Astrocyte of the hippocampus (primary cell): ENCODE data around the gene MFSD12.
"Not testable (repeated sequence)": the region's sequence is repeated elsewhere in the genome, so short reads cannot be mapped to it uniquely, and the experiment has no call there.

Source experiments
- DNase-seq: peaks from one replicate; pipeline ENCODE4 v3.0.0; 2011; ENCODE audit warnings: low read depth, low spot score

MFSD12 gene

GRCh38 chr19:3523361-3524077 is 33.9 kb downstream of the MFSD12 start:
- no peak for DNase-seq

DNA sequence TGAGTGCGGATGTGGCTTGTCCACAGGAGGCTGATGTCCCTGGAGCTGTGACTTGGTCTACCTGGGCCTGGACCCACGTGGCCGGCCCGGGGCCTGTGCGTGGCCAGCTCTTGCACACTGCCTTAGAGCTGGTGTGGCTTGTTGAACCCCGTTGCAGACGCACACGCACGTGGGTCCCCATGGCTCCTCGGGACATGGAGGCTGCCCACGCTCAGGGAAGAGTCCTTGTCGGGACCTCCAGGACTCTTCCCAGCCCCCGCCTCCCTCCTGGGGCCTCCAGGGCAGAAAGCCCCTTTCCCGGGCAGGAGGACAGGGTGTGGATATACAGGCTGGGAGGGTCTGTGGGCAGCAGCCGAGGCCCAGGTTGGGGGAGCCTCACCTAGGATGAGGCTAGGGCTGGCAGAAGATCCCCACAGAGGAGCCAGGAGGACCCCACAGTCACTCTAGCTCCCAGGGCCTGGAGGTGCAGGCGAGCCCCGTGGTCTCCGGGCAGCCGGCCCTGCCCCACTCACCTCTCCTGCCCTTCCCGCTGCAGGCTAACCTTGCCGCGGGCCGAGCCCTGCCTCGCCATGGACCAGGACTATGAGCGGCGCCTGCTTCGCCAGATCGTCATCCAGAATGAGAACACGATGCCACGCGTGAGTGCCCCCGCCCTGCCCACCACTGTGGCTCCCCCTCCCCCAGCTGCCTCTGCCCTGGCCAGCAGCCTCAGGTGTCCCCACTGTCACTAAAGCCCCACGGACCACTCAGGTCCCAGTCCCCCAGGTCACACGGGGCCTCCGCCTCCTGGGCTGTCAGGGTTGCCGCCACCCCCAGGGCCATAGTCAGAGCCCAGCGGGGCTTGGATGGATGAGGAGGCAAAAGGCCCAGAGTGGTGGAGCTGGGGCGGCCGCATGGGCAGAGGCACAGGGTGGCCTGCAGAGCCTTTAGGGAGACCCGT is 34.7 kb downstream of the MFSD12 start:
- DNase-seq: no peak

DNA sequence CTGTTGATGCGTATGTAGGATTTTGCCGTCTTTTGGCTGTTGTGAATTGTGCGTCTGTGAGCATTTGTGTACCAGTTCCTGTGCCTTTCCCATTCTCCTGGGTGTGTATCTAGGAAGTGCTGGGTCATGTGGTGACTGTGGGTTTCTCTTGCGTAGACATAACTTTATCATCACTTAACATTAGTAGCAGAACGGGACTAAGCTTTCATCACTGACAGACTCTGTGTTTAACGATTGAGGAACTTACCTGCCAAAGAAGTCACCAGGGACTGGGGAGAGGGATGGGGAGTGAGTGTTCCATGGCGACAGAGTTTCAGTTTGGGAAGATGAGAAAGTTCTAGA is 36.3 kb downstream of the MFSD12 start:
- no peak for DNase-seq

- DNase-seq: no peak
Observed at GRCh38 chr19:3520166-3521103, 37.0 kb downstream of the MFSD12 start.

DNA sequence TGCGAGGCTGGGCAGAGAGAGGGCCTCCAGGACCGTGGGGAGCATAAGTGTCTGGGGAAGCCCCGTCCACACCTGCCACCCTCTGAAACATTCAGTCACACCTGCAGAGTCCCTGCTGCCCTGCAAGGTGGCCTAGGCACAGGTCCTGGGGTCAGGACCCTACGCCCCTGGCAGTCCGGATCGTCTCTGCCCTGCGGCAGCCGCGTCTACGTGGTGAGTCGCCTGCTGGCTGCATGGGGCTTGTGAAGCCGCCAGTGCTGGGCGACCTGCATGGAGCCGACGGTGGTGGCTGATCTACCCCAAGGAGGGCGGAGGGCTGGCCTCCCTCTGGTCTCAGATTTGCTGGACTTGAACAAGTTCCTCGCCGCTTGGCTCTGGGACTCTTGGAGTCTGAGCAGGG is 38.3 kb downstream of the MFSD12 start:
- no peak for DNase-seq

DNA sequence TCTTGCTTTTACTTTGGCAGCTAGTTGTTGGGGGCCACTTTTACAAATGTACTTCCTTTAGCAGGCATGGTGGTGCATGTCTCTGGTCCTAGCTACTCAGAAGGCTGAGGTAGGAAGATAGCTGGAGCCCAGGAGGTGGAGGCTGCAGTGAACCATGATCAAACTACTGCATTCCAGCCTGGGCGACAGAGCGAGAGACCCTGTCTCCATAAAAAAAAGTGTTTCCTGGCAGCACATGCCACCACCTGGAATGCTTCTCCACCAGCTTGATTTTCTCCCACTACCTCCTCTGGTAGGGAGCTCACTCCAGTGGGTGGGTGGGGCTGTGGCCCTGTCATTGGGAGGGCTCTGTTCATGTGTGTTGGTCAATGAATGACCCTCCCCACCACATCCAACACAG is 38.7 kb downstream of the MFSD12 start:
- DNase-seq: no peak

GRCh38 chr19:3518255-3518654 is 39.1 kb downstream of the MFSD12 start:
- DNase-seq: no peak

GRCh38 chr19:3517638-3518037 is 39.7 kb downstream of the MFSD12 start:
- no peak for DNase-seq

GRCh38 chr19:3516675-3517207 is 40.6 kb downstream of the MFSD12 start:
- DNase-seq: peak; percentile 27

DNA sequence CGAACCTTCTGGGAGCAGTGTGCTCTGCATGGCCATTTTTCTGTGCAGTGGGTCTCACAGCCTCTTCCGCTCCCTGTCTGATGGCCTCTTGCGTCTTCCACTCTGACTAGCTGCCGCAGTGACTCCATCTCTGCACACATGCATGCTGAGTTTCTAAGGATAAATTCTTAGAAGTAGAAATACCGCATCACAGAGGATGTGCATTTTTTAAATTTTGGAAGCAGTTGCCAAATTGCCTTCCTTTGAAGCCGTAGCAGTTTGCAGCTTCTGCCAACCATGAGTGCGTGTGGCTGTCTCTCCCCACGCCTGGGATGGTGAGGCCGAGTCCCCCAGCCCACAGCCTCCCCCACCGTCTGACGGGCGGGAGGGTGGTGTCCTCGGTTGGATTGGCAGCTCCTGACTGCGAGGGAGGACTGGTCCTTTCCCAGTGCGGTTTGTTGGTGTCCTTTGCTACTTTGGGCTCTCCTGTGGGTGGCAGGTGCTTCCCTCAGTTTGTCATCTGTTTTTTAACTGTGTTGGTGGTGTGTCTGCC is 41.4 kb downstream of the MFSD12 start:
- peak; percentile 36 for DNase-seq

DNA sequence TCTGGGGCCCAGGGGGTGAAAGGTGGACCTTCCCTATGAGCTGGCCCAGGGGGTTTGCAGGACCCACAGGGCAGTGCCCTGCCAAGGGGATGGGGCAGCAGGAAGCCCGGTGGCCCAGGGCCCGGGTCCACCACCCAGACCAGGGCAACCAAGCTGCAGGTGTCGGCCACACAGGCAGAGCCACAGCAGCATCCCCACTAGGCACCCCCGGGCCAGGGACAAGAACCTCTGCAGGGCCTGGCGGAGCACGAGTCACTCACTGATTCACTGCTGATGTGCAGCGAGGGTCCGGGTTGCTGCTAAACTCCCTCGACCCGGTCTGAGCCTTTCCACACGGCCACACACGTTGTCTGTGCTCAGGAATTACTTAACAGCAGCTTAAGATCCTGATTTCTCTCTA is 42.5 kb downstream of the MFSD12 start:
- DNase-seq: no peak

- DNase-seq: peak; percentile 21
Observed at GRCh38 chr19:3513229-3514140, 43.9 kb downstream of the MFSD12 start.

DNA sequence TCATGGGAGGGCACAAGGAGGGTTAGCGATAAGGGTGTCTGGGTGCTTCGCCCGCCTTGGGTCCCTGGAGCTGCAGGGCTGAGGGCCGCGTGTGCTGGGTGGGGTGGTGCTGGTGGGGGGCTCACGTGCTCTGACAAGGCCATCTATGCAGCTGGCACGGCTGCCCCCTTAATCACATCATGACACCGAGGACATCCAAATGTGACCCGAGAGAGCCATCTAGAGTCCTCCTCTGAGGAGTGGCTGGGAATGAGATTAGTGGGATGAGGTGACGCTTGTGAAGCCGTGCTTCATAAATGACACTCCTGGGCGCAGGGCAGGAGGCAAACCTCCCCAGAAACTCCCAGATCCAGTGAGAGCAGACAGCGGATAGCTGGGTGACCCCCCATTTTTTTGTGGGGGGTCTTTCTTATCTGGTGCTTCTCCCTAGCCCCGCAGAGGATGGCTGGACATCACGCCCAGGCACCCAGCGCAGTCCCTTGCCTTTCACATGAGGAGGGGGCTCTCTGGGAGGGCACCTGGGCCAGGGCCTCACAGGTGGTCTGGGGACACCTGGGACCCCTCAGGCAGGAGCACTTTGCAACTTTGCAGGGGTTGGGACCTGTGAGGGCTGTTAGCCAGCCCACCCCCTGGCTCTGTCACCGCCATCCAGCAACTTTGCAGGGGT is 44.7 kb downstream of the MFSD12 start:
- DNase-seq: no peak

DNA sequence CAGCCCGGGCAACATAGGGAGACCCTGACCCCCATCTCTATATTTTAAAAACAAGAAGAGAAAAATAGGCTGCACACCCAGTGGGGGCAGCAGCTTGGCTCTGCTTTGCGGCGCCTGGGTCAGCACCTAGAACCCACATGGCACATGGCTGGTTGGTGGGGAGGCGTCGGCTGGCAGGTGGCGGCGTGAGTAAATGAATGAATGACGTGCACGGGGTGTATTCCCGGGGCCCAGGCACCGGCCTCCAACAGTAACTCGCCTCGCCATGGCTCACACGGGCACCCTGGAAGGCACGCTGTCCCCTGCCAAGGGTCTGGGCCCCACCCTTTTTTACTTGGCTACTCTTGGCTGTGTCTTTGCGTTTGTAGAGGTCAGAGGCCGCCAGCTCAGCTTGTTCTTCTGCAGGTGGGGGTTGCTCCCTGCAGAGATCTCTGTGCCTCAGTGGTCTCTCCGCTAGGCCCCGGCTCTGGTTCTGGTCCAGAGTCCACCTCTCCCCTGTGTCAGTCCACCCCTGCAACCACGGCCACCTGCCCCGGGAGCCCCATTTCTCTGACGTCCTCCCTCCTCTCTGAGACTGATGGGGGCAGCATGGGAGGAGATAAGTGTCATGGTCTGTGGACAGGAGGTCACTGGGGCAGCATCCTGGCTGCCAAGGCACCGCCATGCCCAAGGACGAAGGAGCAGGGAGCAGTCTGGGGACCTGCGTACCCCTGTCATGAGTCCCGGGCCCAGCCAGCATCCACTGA is 45.7 kb downstream of the MFSD12 start:
- DNase-seq: no peak

- DNase-seq: no peak
Observed at GRCh38 chr19:3510727-3511126, 46.7 kb downstream of the MFSD12 start.

GRCh38 chr19:3509566-3509989 is 47.8 kb downstream of the MFSD12 start:
- DNase-seq: peak; percentile 92

DNA sequence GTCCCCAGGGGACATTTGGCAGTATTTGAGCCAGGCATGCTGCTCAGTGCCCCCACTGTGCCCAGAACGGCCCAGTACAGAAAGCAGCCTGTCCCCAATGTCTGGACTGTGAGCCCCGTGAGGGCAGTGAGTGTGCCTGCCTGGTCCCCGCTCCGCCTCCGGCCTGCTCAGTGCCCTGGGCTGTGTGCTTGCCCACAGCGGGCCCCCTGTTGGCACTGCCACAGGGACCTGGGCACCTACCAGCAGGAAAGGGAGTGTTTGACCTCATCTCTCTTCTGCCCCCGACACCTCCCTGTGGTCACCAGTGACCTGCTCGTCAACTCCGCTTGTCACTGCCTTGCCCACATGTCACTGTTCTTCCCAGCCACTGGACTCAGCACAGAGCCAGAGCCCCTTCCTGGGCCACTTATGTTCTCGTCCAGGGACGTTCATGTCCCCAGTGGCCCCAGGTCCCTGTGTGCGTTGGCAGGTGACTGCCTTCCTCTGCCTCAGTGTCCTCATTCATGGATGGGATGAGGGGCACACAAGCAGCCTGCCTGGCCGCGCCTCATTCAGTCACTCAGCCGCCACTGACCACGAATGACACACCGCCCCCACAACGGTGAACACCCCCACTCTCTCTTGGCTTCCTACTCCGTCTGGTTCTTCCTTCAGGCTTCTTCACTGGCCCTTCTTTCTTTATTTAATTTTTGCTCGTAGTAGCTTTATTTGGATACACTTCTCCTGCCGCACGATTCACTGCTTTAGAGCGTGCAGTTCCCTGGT is 48.4 kb downstream of the MFSD12 start:
- DNase-seq: peak; percentile 55

- DNase-seq: not testable (repeated sequence)
Observed at GRCh38 chr19:3508121-3508661, 49.2 kb downstream of the MFSD12 start.
